HepG2 (cell line): Measurements from ENCODE around the gene ZFR2. TPM values are rescaled to one million over a fixed set of nuclear protein-coding genes. Genes with fewer than 3 reads are reported as not detected.

Experiments used
- HNRNPLL ChIP-seq: fragments of 200-400 bp; formaldehyde crosslinking; IDR thresholded peaks from 2 replicates; pipeline ENCODE4 v1.6.1; 2017; ENCODE audit warnings: mild to moderate bottlenecking, low read depth, low read length; ENCODE audit not compliant: poor library complexity, severe bottlenecking
- JUNB ChIP-seq: sonication (generic); formaldehyde crosslinking; IDR thresholded peaks from 2 replicates; pipeline ENCODE4 v1.8.0; 2022; ENCODE audit warnings: missing genetic modification reagents, mild to moderate bottlenecking, borderline replicate concordance
- SMARCE1 ChIP-seq: fragments of 450-650 bp; IDR thresholded peaks from 2 replicates; pipeline ENCODE4 v1.6.1; 2017; ENCODE audit warnings: borderline replicate concordance
- SSRP1 ChIP-seq: IDR thresholded peaks from 2 replicates; pipeline ENCODE4 v1.6.1; 2016; ENCODE audit warnings: control low read depth
- ZNF138 ChIP-seq: sonication (generic); formaldehyde crosslinking; IDR thresholded peaks from 2 replicates; pipeline ENCODE4 v1.5.0; 2020; ENCODE audit warnings: mild to moderate bottlenecking, low read depth, missing genetic modification reagents
- ZNF33A ChIP-seq: sonication (generic); formaldehyde crosslinking; IDR thresholded peaks from 2 replicates; pipeline ENCODE4 v1.5.1; 2020; ENCODE audit warnings: missing genetic modification reagents, mild to moderate bottlenecking, moderate library complexity, borderline replicate concordance
- ZNF775 ChIP-seq: sonication (generic); formaldehyde crosslinking; IDR thresholded peaks from 2 replicates; pipeline ENCODE4 v1.4.0; 2020; ENCODE audit warnings: missing genetic modification reagents, mild to moderate bottlenecking, moderate library complexity, borderline replicate concordance
- polyA plus RNA-seq, 8 experiments: library from polyadenylated mRNA; depleted of rRNA in 3 of 8; stranded (reverse) in 7 of 8; unstranded in 1 of 8; fragments of >200 nt; fragmentation: Illumina TruSeq in 4 of 8; extraction: Trizol in 4 of 8; gene quantifications; 2 replicates each; pipeline versions ENCODE4 v1.2.1 to v1.2.3, GENCODE V29; 2011 to 2016; ENCODE audit warnings: low read depth in 4 of 8, missing spikeins in 1 of 8, mixed read lengths in 1 of 8; ENCODE audit not compliant: insufficient read depth in 1 of 8
- total RNA-seq, 5 experiments: library from RNA; depleted of rRNA; stranded (reverse); fragments of >200 nt; fragmentation: Illumina TruSeq; extraction: Trizol; gene quantifications; 2 replicates each; pipeline ENCODE4 v1.2.3, GENCODE V29; 2016; ENCODE audit warnings: low read depth in 1 of 5
- TF ChIP-seq, protein P1 (sequence below): sonication (generic); formaldehyde crosslinking; IDR thresholded peaks from 2 replicates; pipeline ENCODE4 v1.9.0; 2021; ENCODE audit warnings: missing genetic modification reagents, borderline replicate concordance
- TF ChIP-seq, protein P2 (sequence below): sonication (generic); formaldehyde crosslinking; IDR thresholded peaks from 2 replicates; pipeline ENCODE4 v1.5.0; 2020; ENCODE audit warnings: mild to moderate bottlenecking, missing genetic modification reagents
- TF ChIP-seq, protein P3 (sequence below): sonication (generic); formaldehyde crosslinking; IDR thresholded peaks from 2 replicates; pipeline ENCODE4 v1.8.0; 2022; ENCODE audit warnings: missing genetic modification reagents, low read depth, mild to moderate bottlenecking, borderline replicate concordance
- TF ChIP-seq, protein P4 (sequence below): sonication (generic); formaldehyde crosslinking; IDR thresholded peaks from 2 replicates; pipeline ENCODE4 v1.5.0; 2020; ENCODE audit warnings: mild to moderate bottlenecking, missing genetic modification reagents, borderline replicate concordance
- TF ChIP-seq, protein P5 (sequence below): sonication (generic); formaldehyde crosslinking; conservative IDR thresholded peaks from 2 replicates; pipeline ENCODE4 v1.4.0; 2020; ENCODE audit warnings: missing genetic modification reagents
- TF ChIP-seq, protein P6 (sequence below): sonication (generic); formaldehyde crosslinking; conservative IDR thresholded peaks from 2 replicates; pipeline ENCODE4 v1.5.0; 2020; ENCODE audit warnings: missing genetic modification reagents

The ZFR2 gene
- total and polyA plus RNA-seq, 2 of the 13 experiments (the other 11 are each of a cell fraction or from before 2014, with no cell fraction given), result 0.37 to 0.69 TPM

DNA sequence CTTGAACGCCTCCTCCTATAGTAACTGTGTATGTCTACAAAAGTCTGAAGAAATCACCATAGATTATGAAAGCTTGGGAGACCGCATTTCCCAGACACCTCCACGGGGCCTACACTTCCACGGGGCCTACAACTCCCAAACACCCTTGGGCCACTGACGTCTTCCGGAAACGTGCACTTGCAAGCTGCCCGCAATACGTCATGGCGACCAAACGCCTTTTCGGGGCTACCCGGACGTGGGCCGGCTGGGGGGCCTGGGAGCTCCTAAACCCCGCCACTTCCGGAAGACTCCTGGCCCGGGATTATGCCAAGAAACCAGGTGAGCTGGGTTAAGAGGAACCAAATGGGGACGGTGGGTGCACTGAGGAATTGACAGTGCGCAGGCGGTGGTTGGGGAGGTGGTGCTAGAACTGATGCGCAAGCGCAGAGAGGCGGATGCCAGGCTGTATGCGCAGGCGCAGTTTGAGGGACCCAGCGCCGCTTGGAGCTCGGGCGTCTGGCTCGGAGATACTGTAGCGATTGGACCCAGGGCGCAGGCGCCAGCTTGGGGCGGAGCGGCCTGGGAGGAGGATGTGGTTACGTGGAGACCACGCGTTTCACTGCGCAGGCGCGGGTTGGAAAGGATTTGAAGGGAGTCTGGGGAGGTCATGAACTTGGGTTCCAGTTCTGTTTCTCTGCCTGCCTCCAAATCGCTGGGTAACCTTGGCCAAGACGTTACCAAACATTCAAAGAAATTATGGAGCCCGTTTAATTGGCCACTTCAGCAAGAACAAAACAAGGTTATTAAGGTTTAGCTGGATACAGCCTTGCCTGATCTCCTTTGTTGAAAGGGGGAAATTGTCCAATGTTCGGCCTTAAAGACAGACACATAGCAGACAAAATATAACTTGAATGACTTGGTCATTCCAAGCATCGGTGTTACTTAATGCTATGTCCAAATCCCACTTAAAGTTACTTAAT lies 106.1 kb downstream of the ZFR2 start, which contains the start of gene MRPL54 (continued):
- TF ChIP-seq, protein P1, sequence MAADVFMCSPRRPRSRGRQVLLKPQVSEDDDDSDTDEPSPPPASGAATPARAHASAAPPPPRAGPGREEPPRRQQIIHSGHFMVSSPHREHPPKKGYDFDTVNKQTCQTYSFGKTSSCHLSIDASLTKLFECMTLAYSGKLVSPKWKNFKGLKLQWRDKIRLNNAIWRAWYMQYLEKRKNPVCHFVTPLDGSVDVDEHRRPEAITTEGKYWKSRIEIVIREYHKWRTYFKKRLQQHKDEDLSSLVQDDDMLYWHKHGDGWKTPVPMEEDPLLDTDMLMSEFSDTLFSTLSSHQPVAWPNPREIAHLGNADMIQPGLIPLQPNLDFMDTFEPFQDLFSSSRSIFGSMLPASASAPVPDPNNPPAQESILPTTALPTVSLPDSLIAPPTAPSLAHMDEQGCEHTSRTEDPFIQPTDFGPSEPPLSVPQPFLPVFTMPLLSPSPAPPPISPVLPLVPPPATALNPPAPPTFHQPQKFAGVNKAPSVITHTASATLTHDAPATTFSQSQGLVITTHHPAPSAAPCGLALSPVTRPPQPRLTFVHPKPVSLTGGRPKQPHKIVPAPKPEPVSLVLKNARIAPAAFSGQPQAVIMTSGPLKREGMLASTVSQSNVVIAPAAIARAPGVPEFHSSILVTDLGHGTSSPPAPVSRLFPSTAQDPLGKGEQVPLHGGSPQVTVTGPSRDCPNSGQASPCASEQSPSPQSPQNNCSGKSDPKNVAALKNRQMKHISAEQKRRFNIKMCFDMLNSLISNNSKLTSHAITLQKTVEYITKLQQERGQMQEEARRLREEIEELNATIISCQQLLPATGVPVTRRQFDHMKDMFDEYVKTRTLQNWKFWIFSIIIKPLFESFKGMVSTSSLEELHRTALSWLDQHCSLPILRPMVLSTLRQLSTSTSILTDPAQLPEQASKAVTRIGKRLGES (CRISPR knock-in tag), result no peak
- TF ChIP-seq SMARCE1 (no peak), ZNF775 (CRISPR knock-in tag) (no peak), JUNB (CRISPR knock-in tag) (no peak), SSRP1 (no peak), ZNF33A (CRISPR knock-in tag) (no peak), HNRNPLL (peak; percentile 82), ZNF138 (CRISPR knock-in tag) (0 out of 2 replicates have a peak, but pooled peaks have one; percentile 75)
- TF ChIP-seq, protein P2, sequence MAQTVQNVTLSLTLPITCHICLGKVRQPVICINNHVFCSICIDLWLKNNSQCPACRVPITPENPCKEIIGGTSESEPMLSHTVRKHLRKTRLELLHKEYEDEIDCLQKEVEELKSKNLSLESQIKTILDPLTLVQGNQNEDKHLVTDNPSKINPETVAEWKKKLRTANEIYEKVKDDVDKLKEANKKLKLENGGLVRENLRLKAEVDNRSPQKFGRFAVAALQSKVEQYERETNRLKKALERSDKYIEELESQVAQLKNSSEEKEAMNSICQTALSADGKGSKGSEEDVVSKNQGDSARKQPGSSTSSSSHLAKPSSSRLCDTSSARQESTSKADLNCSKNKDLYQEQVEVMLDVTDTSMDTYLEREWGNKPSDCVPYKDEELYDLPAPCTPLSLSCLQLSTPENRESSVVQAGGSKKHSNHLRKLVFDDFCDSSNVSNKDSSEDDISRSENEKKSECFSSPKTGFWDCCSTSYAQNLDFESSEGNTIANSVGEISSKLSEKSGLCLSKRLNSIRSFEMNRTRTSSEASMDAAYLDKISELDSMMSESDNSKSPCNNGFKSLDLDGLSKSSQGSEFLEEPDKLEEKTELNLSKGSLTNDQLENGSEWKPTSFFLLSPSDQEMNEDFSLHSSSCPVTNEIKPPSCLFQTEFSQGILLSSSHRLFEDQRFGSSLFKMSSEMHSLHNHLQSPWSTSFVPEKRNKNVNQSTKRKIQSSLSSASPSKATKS (CRISPR knock-in tag), result no peak
- TF ChIP-seq, protein P3, sequence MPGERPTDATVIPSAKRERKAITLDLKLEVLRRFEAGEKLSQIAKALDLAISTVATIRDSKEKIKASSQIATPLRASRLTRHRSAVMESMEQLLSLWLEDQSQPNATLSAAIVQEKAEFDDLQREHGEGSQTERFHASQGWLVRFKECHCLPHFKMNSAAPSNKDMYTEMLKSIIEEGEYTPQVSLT, result no peak
- TF ChIP-seq, protein P4, sequence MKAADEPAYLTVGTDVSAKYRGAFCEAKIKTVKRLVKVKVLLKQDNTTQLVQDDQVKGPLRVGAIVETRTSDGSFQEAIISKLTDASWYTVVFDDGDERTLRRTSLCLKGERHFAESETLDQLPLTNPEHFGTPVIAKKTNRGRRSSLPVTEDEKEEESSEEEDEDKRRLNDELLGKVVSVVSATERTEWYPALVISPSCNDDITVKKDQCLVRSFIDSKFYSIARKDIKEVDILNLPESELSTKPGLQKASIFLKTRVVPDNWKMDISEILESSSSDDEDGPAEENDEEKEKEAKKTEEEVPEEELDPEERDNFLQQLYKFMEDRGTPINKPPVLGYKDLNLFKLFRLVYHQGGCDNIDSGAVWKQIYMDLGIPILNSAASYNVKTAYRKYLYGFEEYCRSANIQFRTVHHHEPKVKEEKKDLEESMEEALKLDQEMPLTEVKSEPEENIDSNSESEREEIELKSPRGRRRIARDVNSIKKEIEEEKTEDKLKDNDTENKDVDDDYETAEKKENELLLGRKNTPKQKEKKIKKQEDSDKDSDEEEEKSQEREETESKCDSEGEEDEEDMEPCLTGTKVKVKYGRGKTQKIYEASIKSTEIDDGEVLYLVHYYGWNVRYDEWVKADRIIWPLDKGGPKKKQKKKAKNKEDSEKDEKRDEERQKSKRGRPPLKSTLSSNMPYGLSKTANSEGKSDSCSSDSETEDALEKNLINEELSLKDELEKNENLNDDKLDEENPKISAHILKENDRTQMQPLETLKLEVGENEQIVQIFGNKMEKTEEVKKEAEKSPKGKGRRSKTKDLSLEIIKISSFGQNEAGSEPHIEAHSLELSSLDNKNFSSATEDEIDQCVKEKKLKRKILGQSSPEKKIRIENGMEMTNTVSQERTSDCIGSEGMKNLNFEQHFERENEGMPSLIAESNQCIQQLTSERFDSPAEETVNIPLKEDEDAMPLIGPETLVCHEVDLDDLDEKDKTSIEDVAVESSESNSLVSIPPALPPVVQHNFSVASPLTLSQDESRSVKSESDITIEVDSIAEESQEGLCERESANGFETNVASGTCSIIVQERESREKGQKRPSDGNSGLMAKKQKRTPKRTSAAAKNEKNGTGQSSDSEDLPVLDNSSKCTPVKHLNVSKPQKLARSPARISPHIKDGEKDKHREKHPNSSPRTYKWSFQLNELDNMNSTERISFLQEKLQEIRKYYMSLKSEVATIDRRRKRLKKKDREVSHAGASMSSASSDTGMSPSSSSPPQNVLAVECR (CRISPR knock-in tag), result peak; percentile 78
- TF ChIP-seq, protein P5, sequence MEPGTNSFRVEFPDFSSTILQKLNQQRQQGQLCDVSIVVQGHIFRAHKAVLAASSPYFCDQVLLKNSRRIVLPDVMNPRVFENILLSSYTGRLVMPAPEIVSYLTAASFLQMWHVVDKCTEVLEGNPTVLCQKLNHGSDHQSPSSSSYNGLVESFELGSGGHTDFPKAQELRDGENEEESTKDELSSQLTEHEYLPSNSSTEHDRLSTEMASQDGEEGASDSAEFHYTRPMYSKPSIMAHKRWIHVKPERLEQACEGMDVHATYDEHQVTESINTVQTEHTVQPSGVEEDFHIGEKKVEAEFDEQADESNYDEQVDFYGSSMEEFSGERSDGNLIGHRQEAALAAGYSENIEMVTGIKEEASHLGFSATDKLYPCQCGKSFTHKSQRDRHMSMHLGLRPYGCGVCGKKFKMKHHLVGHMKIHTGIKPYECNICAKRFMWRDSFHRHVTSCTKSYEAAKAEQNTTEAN (CRISPR knock-in tag), result no peak
- TF ChIP-seq, protein P6, sequence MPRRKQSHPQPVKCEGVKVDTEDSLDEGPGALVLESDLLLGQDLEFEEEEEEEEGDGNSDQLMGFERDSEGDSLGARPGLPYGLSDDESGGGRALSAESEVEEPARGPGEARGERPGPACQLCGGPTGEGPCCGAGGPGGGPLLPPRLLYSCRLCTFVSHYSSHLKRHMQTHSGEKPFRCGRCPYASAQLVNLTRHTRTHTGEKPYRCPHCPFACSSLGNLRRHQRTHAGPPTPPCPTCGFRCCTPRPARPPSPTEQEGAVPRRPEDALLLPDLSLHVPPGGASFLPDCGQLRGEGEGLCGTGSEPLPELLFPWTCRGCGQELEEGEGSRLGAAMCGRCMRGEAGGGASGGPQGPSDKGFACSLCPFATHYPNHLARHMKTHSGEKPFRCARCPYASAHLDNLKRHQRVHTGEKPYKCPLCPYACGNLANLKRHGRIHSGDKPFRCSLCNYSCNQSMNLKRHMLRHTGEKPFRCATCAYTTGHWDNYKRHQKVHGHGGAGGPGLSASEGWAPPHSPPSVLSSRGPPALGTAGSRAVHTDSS (CRISPR knock-in tag), result no peak
